Stimulated activated CD8-positive, alpha-beta memory T cell treated with anti-CD3 and anti-CD28 coated beads, Interleukin-15, amount 100 ng/mL, for 4 hours (primary cell): ENCODE results near the gene ALDH1A2.
"Not testable (repeated sequence)": the region's sequence is repeated elsewhere in the genome, so short reads cannot be mapped to it uniquely, and the experiment has no call there.

Experiments
- DNase-seq, 2 donors: peaks; one replicate each; pipeline ENCODE4 v3.0.0-alpha.2; 2020; ENCODE audit warnings: low read depth in 2 of 2

Gene ALDH1A2

GRCh38 chr15:58065445-58066041 lies at the start of gene ALDH1A2:
ALDH1A2 (minus strand) TSS chr15:58065711; CDS start chr15:58065650, 61 bp downstream.
- DNase-seq = no peak

- no peak for DNase-seq
Measured at GRCh38 chr15:58114812-58115211, 49.3 kb upstream of the ALDH1A2 start.

DNA sequence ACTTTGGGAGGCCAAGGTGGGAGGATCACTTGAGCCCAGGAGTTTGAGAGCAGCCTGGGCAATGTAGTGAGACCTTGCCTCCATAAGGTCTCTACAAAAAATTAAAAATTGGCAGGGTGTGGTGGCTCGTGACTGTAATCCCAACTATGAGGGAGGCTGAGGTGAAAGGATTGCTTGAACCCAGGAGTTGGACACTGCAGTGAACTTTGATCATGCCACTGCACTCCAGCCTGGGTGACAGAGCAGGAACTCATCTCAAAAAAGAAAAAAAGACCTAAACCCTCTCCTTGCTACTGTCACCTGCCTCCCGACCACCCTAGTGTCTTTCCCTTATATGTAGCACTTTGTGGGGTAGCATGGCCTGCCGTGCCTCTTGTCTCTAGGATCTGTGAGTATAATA lies 48.9 kb upstream of the ALDH1A2 start:
- DNase-seq = no peak

GRCh38 chr15:58113358-58113757 lies 47.8 kb upstream of the ALDH1A2 start:
- not testable (repeated sequence) for DNase-seq

GRCh38 chr15:58111718-58112104 lies 46.2 kb upstream of the ALDH1A2 start:
- DNase-seq = no peak

- DNase-seq = no peak
Measured at GRCh38 chr15:58110999-58111717, 45.6 kb upstream of the ALDH1A2 start.

DNA sequence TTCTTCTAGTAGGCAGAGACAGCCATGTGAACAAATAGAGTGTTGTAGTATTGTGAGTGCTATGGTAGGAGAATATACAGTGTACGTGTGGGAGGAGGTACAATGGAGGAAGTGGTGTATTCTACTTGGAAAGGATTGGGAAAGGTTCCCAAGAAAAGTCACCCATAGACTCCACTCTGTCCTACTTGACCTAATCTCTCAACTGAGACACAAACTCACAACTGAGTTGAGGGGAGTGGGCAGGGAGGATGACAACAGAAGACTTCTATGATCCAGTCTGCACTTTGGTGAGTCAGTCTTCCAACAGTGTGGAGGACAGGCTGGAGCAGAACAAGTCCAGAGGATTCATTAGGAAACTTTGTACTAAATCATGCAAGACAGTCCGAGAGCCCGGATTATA lies 43.9 kb upstream of the ALDH1A2 start:
- no peak for DNase-seq

GRCh38 chr15:58108117-58108516 lies 42.6 kb upstream of the ALDH1A2 start:
- no peak for DNase-seq

DNA sequence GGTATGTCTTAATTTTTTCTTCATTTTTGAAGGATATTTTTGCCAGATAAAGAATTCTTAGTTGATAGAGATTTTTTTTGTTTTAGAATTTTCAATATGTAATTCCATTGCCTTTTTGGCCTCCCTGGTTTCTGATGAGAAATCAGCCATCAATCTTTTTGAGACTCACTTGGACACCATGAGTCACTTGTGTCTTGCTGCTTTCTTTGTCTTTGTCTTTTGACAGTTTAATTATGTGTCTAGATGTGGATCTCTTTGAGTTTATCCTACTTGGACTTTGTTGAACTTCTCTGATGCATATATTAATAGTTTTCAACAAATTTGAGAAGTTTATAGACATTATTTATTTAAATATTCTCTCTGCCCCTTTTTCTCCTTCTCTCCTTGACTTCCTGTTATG lies 38.0 kb upstream of the ALDH1A2 start:
- DNase-seq = no peak

DNA sequence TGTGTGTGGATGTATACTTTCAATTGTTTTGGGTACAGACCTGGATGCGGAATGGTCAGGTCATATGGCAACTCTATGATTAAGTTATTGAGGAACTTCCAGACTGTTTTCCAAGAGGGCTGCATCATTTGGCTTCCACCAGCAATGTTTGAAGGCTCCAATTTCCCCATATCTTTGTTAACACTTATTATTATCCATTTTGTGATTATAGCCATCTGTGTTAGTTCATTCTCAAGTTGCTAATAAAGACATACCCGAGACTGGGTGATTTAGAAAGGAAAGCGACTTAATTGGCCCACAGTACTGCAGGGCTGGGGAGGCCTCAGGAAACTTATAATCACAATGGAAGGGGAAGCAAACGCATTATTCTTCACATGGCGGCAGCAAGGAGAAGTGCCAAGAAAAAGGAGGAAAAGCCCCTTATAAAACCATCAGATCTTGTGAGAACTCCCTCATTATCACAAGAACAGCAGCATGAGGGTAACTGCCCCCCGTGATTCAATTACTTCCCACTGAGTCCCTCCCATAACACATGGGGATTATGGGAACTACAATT lies 31.1 kb upstream of the ALDH1A2 start:
- no peak for DNase-seq

GRCh38 chr15:58095415-58095814 lies 29.9 kb upstream of the ALDH1A2 start:
- no peak for DNase-seq

GRCh38 chr15:58087871-58088270 lies 22.4 kb upstream of the ALDH1A2 start:
- no peak for DNase-seq

GRCh38 chr15:58086491-58086890 lies 21.0 kb upstream of the ALDH1A2 start:
- no peak for DNase-seq

- DNase-seq = no peak
Measured at GRCh38 chr15:58083526-58083925, 18.0 kb upstream of the ALDH1A2 start.

GRCh38 chr15:58081891-58082290 lies 16.4 kb upstream of the ALDH1A2 start:
- no peak for DNase-seq

GRCh38 chr15:58081456-58081855 lies 15.9 kb upstream of the ALDH1A2 start:
- DNase-seq = no peak

- DNase-seq = not testable (repeated sequence)
Measured at GRCh38 chr15:58080959-58081358, 15.4 kb upstream of the ALDH1A2 start.

DNA sequence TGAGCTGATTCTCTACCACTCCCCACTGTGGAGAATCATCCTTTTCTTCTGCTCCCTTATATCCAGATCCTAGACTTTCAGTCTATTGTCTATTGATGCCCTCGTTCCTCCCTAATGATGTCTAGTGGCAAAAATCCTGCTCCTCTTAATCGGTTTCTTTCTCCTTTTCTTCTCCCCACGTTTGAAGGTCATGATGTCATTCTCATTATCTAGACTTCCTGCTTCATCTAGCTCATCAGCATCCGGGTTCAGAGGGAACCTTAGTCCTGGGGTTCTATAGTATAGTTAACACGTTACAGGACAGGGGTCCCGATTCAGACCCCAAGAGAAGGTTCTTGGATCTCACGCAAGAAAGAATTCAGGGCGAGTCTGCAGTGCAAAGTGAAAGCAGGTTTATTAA lies 14.9 kb upstream of the ALDH1A2 start:
- DNase-seq = no peak

- DNase-seq = no peak
Measured at GRCh38 chr15:58078591-58078990, 13.1 kb upstream of the ALDH1A2 start.

- no peak for DNase-seq
Measured at GRCh38 chr15:58077427-58077826, 11.9 kb upstream of the ALDH1A2 start.

DNA sequence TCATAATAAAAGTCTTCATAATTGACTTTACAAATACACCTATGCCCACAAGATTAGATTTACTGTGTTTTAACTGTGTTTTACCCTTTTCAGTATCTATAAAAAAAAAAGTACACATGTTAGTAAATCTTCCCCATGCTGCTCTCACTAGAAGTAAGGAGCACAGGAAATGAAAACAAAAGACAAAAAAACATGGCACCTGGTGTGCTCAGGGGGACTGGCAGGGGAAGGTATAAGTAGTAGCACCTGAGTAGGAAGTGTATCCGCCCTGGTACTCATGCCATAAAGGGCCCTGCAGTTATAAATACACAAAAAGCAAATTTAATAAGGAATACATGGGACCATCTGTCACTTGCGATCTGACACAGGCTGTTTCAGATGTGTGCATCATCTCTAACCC lies 8.9 kb upstream of the ALDH1A2 start:
- no peak for DNase-seq

DNA sequence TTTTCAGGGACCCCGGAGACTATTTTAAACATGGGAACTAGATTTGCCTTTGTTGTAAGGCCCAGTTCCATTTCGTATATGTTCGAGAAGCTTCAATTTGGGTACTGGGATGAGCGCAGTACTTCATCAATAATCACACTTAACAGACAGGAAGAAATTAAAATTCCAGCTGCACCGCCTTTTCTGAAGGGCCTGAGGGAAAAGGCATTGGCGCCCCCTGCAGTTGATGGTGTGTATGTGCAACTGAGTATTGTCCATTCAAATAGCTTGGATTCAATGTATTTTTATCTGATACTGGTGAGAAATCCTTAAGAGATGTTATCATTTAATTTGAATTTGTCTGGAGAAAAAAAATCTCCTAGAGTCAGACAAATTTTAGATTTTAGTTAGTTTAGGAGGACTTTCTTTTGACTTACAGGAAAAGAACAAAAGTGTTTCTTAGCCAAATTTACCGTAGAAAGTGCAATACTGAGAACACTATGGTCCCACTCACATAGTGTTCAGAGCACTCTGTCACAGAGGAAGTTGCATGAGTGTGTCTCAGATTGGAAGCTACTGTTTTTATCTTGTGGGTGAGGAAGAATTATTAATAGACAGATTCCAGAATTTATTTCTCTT lies 5.4 kb upstream of the ALDH1A2 start:
- DNase-seq = no peak

DNA sequence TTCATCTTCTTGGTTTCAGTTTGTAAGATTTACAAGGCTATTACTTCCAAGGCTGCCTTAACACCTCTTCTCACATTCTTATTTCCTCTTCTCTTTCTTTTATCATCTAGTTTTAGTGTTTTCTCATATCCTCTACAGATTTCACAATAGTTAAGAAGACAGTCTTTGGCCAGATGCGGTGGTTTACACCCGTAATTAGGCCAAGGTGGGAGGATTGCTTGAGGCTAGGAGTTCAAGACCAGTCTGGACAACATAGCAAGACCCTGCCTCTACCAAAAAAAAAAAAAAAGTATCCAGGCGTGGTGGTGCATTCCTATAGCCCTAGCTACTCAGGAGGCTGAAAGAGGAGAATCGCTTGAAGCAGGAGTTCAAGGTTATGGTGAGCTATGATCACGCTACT lies 3.5 kb upstream of the ALDH1A2 start:
- DNase-seq = no peak
